Suppressor macrophage (primary cell): ENCODE data around the gene LYPD1.

ENCODE experiments used
- DNase-seq, 4 experiments: peaks; one replicate each; pipeline ENCODE4 v3.0.0-alpha.2; 2020 to 2022

LYPD1 gene

DNA sequence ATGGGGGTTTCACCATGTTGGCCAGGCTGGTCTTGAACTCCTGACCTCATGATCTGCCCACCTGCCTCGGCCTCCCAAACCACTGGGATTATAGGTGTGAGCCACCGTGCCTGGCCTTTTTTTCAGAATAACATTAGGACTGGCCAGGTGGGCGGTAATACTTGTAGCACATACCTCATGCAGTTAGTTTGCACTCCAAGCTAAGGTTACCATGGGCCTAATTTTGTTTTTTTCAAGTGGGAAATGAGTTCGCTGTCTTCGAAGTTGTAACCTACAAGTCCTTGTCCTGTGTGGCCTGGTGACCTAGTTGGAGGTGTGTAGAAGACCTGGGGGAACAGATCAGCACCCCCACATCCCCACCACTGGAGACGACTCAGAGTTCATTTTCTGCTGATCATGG is 74.8 kb downstream of the LYPD1 start:
- no peak for DNase-seq
